Measurements from ENCODE around the gene PPP1R15A.
"Not testable (repeated sequence)": the region's sequence is repeated elsewhere in the genome, so short reads cannot be mapped to it uniquely, and the experiment has no call there.

Gene PPP1R15A

GRCh38 chr19:48858984-48859710 is 13.1 kb upstream of the PPP1R15A start:
- DNase-seq, result peak in 4 of 51 donors; percentile 8 to 38 (median 15)

GRCh38 chr19:48859711-48860572 is 12.3 kb upstream of the PPP1R15A start:
- peak in 1 of 51 donors; percentile 30 for DNase-seq

GRCh38 chr19:48861313-48861712 is 10.9 kb upstream of the PPP1R15A start:
- no peak for DNase-seq

- no peak for DNase-seq
These were observed 9.4 kb upstream of the PPP1R15A start for GRCh38 chr19:48862827-48863226.

- no peak for DNase-seq
These were observed 5.5 kb upstream of the PPP1R15A start for GRCh38 chr19:48866692-48867091.

DNA sequence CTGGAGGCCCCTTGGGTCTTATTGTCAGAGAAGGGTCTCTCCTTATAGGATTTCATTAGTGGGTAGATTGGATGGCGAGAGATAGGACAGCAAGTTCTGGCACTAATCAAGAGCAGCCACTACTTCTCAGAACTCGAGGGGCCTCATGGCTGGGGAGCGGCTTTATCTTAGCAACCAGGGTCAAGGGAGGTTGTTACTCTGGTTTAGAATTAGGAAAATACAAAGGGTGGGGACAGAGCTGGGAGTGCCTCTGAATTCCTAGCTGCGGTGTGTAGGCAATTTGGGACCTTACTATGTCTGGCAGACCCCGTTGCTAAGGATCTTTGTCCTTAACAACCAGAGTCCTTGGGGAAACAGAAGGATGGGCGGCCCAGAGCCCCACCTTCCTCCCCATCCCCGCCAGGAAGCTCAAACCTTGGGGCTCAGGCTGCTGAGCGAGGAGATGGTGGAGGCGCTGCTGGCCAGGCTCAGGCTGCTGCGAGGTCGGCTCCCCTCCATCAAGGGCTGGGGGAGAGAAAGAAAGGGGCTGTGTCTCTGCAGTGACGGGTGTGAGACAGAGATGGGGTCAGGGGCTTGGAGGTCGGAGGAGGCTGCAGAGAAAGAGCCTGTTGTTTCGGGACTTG is 5.0 kb upstream of the PPP1R15A start:
- no peak for DNase-seq

- DNase-seq, result no peak
These were observed 4.5 kb upstream of the PPP1R15A start for GRCh38 chr19:48867746-48868113.

DNA sequence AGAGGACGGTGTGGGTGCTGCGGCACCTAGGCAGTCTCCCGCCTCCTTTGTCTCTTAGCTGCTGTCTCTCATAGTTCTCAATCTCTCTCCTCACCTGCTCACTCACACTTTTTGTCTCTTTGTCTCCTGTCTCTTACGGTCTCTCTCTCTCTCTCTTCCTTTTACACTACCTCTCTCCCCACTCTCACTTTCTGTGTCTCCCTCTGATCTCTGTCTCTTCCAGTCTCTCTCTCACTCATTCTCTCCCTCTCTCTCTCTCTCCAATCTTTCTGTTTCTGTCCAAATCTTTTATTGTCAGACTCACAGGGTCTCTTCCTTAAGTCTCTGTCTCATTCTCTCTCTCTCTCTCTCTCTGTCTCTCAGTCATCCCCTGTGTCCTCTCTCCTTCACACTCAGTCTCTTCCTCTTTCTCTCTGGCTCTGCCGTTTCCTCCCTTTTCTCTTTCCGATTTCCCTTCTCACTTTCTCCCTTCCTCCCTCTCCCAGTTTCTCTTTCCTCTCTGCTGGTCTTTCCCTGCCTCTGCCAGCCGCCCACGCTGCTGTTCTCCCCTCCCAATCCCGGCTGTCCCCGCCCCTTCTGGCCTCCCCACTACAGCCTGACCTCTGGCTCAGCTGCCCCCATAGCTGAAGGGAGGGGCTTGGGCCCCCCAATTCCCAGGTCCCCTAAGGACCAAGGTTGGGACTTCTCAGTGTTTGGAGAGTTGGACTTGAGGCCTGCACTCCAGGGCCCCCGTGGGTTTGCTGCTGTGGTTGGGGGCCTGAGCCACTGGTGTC is 3.9 kb upstream of the PPP1R15A start, which contains the start of gene PLEKHA4:
TSS of gene PLEKHA4 (minus strand) at position 504 of the 773 bp plus-strand sequence. CDS start 997 bp downstream, outside the sequence.
- peak in 4 of 51 donors; percentile 9 to 21 (median 13) for DNase-seq

DNA sequence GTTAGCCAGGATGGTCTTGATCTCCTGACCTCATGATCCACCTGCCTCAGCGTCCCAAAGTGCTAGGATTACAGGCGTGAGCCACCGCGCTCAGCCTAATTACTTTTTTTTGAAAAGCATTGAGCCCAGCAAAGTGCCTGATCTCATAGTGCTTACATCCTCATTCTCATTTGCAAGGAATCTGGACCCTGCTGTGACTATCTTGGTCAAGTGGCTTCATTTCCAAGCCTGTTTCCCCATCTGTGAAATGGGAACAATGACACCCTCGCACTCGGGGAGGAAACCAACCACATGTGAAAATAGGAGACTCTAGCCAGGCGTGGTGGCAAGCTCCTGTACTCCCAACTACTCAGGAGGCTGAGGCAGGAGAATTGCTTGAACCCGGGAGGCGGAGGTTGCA is 2.2 kb upstream of the PPP1R15A start:
- no peak for DNase-seq

GRCh38 chr19:48871471-48872181 is 595 bp upstream of the PPP1R15A start:
- not testable (repeated sequence) for DNase-seq

- DNase-seq, result peak in 25 of 51 donors; percentile 13 to 69 (median 42)
These were observed 759 bp downstream of the PPP1R15A start for GRCh38 chr19:48872884-48873475.

GRCh38 chr19:48873476-48874302 is 1.5 kb downstream of the PPP1R15A start:
- DNase-seq, result peak in 1 of 51 donors; percentile 33

DNA sequence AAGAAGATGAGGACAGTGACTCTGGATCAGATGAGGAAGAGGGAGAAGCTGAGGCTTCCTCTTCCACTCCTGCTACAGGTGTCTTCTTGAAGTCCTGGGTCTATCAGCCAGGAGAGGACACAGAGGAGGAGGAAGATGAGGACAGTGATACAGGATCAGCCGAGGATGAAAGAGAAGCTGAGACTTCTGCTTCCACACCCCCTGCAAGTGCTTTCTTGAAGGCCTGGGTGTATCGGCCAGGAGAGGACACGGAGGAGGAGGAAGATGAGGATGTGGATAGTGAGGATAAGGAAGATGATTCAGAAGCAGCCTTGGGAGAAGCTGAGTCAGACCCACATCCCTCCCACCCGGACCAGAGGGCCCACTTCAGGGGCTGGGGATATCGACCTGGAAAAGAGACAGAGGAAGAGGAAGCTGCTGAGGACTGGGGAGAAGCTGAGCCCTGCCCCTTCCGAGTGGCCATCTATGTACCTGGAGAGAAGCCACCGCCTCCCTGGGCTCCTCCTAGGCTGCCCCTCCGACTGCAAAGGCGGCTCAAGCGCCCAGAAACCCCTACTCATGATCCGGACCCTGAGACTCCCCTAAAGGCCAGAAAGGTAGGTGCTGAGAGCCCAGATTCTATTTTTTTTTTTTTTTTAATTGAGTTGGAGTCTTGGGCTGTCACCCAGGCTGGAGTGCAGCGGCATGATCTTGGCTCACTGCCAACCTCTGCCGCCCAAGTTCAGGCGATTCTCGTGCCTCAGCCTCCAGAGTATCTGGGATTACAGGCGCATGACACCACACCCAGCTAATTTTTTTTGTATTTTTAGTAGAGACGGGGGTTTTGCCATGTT is 2.3 kb downstream of the PPP1R15A start:
- peak in 11 of 51 donors; percentile 11 to 53 (median 30) for DNase-seq

- DNase-seq, result peak in 4 of 51 donors; percentile 1 to 47 (median 19)
These were observed 4.1 kb downstream of the PPP1R15A start for GRCh38 chr19:48876043-48876981.

DNA sequence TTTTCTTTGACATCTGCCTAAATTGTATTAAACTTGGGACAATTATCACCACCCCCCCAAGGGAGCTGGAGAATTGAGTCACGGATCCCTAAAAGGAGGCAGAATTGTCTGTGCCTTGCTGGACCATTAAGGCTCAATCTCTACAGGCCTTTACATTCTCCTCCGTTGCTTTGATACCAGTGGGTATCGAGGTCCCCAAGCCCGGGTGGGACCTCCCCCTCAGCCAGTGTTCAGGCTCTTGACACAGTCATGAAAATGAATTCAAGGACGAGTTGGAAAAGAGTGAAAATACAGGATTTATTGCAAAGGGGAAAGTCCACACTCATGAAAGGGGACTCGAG is 5.6 kb downstream of the PPP1R15A start:
- no peak for DNase-seq

DNA sequence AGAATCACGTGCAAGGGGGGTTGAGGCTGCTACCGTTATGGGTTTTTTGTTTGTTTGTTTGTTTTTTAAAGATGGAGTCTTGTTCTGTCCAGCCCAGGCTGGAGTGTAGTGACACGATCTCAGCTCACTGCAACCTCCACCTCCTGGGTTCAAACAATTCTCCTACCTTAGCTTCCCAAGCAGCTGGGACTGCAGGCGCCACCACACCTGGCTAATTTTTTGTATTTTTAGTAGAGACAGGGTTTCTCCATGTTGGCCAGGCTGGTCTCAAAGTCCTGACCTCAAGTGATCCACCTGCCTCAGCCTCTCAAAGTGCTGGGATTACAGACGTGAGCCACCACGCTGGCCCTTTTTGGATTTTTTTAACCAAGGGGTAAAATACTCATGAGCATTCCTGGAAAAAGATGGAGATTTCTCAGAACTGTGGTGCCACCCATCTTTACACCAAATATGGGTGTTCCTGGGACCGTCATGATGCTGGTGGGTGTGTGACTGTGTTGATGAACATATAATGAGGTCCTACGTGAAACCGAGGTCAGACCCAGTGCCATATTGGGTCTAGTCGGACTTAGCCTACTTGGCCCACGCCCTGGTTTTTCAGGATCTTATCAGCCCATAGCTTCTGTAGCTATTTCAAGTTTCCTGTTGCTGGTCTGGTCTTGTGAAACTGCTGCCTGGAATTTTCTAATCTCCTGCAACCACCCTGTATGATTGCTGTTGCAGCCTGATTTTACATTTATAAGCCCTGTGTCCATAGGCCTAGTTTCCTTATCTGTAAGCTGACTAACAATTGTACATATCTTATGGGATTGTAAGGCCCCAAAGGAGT is 6.2 kb downstream of the PPP1R15A start:
- no peak for DNase-seq

Data from hypothalamus (tissue), 51 donors.